HG03378 (cell line): ENCODE measurements around the gene USP21.

Source experiments
- ATAC-seq: cut with Tn5 transposase; IDR thresholded peaks from one replicate; pipeline ENCODE4 v1.9.1; 2021; ENCODE audit warnings: mild to moderate bottlenecking, moderate library complexity; ENCODE audit not compliant: unreplicated experiment

The USP21 gene

DNA sequence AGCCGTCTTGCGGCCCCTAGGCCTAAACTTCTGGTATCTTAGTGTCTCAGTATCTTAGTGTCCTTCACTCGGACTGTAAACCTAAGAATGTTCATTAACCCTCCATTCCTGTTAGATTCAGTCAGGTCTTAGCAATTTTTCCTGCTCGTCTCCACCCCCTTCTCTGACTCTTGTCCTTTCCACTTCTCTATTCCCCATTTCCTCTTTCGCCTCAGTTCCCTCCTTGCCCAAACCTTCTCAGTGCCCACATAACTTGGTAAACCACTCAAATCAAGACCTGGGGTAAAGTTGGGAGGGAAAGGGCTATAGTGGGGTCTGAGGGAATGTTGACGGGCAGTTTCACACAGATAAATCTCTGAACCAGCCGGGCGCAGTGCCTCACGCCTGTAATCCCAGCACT lies 55.1 kb downstream of the USP21 start:
- ATAC-seq: no peak

- no peak for ATAC-seq
Measured at GRCh38 chr1:161215076-161215475, 55.8 kb downstream of the USP21 start, which contains the start of gene FCER1G. Gene FCER1G (plus strand): TSS chr1:161215295. CDS start chr1:161215322, 27 bp downstream.
